ENCODE data around the gene ZNF326.
"Not testable (repeated sequence)": the region's sequence is repeated elsewhere in the genome, so short reads cannot be mapped to it uniquely, and the experiment has no call there.

The ZNF326 gene

DNA sequence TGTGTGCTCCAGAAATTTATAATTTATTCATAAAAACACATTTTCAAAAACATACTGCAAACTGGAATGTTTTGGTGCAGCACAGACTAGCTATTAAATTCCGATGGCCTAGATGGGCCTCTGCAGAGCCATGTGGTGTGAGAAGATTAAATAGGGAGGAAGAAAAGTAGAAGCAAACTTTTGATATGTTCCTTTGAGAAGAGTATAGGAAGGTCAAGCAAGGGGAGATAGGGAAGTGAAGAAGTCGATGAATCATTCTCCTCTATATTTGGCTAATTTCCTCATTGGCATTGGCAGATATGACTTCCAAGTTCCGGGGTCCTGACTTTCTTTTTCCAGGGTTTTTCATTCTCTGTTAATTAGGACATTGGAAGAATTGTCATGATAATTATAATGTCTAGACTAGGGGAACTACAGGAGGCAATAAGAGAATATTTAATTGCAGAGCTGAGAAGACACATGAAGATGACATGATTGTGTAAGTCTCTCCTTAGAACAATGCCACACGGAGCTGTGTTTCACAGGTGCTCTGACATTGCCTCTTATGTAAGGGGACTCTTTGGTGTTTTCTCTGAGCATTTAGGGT lies 19.3 kb upstream of the ZNF326 start:
- TF ChIP-seq, protein P1, sequence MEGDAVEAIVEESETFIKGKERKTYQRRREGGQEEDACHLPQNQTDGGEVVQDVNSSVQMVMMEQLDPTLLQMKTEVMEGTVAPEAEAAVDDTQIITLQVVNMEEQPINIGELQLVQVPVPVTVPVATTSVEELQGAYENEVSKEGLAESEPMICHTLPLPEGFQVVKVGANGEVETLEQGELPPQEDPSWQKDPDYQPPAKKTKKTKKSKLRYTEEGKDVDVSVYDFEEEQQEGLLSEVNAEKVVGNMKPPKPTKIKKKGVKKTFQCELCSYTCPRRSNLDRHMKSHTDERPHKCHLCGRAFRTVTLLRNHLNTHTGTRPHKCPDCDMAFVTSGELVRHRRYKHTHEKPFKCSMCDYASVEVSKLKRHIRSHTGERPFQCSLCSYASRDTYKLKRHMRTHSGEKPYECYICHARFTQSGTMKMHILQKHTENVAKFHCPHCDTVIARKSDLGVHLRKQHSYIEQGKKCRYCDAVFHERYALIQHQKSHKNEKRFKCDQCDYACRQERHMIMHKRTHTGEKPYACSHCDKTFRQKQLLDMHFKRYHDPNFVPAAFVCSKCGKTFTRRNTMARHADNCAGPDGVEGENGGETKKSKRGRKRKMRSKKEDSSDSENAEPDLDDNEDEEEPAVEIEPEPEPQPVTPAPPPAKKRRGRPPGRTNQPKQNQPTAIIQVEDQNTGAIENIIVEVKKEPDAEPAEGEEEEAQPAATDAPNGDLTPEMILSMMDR (IDR thresholded peaks at IDR 0.05; ENCODE audit: low read depth, low read length): no peak

DNA sequence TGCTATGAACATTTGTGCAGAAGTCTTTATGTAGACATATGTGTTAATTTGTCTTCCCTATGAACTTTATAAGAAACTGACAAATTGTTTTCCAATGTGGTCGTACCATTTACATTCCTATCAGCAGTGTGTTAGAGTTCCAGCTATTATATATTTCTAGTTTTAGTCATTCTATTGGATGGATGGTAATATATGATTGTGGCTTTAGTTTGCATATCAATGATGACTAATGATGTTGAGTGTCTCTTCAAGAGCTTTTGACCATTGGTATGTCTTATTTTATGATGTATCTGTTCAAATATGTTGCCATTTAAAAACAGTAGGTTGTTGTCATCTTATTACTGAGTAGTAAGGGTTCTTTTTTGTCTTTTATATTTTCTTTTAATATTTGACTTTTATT lies 16.2 kb upstream of the ZNF326 start:
- peak in 1 of 2 donors; percentile 30 for DNase-seq (ENCODE audit: low read depth in 2 of 2)
- TF ChIP-seq, protein P1 (IDR thresholded peaks at IDR 0.05; ENCODE audit: low read depth, low read length): no peak
- H3K4me3 ChIP-seq (replicated peaks in 1 of 2; ENCODE audit: low read depth in 2 of 2, low read length in 2 of 2): no peak overlapping the region

More for the DNA sequence above, 19.3 kb upstream of the ZNF326 start:
- no peak overlapping the region for H3K4me3 ChIP-seq (replicated peaks in 1 of 2; ENCODE audit: low read depth in 2 of 2, low read length in 2 of 2)
- DNase-seq (ENCODE audit: low read depth in 2 of 2): no peak

DNA sequence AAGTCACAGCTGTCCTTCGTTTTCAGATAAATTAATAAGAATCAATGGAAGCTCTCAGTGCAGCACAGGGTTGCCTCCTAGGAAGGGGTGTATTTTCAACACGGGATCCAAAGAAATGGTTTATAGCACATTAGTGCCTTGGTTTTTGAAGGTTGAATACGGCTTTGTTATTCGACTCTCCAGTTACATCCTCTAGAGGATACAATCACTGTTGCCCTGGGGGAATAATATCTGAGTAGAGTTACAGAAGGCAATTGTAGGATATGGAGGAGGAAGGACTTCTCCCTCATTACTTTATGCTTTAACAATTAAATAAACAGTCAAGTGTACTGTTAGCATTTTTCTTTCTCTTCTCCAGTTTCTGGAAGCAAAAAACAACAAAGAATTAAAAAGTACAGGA lies 14.3 kb upstream of the ZNF326 start:
- peak; percentile 49 to 67 for DNase-seq (ENCODE audit: low read depth in 2 of 2)

DNA sequence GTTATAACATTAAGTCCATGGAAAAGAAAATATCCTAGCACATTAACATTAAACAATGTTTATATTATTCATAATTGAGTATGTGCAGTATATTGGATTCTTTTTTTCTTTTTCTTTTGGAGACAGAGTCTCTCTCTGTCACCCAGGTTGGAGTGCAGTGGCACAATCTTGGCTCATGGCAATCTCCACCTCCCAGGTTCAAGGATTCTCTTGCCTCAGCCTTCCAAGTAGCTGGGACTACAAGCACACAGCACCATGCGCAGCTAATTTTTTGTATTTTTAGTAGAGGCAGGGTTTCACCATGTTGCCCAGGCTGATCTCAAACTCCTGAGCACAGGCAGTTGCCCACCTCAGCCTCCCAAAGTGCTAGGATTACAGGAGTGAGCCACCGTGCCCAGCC lies 12.1 kb upstream of the ZNF326 start:
- not testable (repeated sequence) for DNase-seq (ENCODE audit: low read depth in 2 of 2); H3K4me3 ChIP-seq (replicated peaks in 1 of 2; ENCODE audit: low read depth in 2 of 2, low read length in 2 of 2)

More for the DNA sequence above, 14.3 kb upstream of the ZNF326 start:
- H3K4me3 ChIP-seq (replicated peaks in 1 of 2; ENCODE audit: low read depth in 2 of 2, low read length in 2 of 2): no peak overlapping the region
- TF ChIP-seq, protein P1 (IDR thresholded peaks at IDR 0.05; ENCODE audit: low read depth, low read length): no peak

DNA sequence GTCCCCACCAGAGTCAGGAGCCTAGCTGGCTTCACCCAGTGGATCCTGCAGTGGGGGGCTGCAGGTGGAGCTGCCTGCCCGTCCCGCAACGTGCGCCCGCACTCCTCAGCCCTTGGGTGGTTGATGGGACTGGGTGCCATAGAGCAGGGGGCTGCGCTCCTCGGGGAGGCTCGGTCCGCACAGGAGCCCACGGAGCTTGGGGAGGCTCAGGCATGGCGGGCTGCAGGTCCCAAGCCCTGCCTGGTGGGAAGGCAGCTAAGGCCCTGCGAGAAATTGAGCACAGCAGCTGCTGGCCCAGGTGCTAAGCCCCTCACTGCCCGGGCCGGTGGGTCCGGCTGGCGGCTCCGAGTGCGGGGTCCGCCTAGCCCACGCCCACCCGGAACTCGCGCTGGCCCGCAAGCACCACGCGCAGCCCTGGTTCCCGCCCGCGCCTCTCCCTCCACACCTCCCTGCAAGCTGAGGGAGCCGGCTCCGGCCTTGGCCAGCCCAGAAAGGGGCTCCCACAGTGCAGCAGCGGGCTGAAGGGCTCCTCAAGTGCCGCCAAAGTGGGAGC lies 10.3 kb upstream of the ZNF326 start:
- DNase-seq (ENCODE audit: low read depth in 2 of 2); H3K4me3 ChIP-seq (replicated peaks in 1 of 2; ENCODE audit: low read depth in 2 of 2, low read length in 2 of 2): not testable (repeated sequence)

DNA sequence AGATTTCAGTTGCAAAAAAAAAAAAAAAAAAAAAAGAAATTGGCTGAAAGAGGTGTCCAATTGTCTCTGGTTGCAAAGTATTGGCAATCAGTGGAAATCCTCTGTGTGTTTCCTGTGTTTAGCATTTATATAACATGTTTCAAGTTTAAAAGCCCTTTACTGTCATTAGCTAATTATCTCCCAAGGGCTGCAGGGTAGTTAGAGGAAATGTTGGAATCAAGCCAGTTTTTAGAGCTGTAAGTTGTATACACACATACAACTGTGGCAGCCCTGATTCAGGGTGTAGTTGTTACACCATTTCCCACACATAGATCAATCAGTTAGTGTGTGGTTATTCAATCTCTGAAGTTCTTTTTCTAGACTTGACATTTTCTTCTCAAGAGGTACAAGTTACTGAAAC lies 8.9 kb upstream of the ZNF326 start:
- DNase-seq (ENCODE audit: low read depth in 2 of 2): no peak
- no peak overlapping the region for H3K4me3 ChIP-seq (replicated peaks in 1 of 2; ENCODE audit: low read depth in 2 of 2, low read length in 2 of 2)
- TF ChIP-seq, protein P1 (IDR thresholded peaks at IDR 0.05; ENCODE audit: low read depth, low read length): no peak

DNA sequence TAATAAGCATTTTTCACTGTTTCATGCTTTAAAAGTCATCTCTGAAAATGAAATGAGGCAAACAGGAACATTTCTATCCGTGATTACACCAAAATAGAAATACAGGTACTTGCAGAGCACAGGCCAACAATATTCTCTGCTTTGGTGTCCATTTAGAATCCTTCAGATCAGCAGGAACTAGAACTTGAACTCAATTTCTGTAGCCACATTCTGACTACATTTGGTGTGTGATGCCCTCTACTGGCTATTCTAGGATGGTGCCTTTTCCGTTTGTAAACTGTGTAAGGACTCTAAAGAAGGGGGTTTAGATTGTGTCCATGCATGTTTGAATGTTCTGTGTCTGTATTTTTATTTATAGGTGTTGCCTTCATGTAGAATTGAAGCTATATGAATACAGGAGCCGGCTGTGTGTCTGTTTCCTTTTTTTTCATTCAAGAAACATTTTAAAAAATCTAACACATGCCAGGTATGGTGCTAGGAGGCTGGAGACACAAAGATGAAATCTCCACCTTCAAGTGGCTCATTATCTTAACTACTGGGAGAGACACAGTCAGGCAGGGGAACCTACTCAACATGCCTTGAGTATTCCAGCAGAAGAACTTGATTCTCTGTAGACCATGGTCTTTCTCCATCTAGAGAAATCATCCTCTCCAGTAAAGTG lies 7.6 kb upstream of the ZNF326 start:
- DNase-seq (ENCODE audit: low read depth in 2 of 2): peak; percentile 87
- TF ChIP-seq, protein P1 (IDR thresholded peaks at IDR 0.05; ENCODE audit: low read depth, low read length): peak; percentile 82
- H3K4me3 ChIP-seq (replicated peaks in 1 of 2; ENCODE audit: low read depth in 2 of 2, low read length in 2 of 2): no peak overlapping the region

Data from cardiac fibroblast (primary cell).